Nucleus accumbens (tissue), 56 donors: Measurements from ENCODE around the gene NXT1.

Source experiments
- DNase-seq, 56 donors: peaks; one replicate each; lab custom pipeline; 2025; lab: John Stamatoyannopoulos, UW

The NXT1 gene

DNA sequence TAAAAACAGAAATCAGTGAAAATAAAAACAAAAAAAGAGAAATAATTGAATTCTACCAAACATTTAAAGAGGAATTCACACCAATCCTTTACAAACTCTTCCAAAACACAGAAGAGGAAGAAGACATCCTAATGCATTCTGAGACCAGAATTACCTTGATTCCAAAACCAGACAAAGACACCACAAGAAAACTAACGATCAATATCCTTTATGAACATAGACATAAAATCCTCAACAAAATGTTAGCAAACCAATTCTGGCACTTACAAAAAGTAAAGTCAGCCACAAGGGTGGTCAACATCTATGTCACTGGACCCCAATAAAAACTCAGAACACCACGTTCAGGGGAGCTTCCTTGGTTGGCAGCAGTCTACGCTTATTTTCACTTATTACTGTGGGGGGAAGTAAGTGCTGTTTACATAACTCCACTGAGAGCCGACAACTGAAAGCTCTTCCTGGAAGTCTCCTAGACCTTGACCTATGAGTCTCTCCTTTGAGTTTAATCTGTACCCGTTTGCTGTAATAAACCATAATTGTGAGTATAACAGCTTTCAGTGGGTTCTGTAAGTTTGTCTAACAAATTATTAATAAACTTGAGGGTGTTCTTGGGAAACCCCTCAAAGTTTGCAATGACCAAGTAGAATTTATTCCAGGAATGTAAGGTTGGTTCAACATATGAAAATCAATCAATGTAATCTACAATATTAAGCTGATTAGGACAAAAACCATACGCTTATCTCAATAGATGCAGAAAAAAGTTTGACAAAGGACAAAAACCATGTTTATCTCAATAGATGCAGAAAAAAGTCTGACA is 35.9 kb downstream of the NXT1 start:
- DNase-seq, result no peak

DNA sequence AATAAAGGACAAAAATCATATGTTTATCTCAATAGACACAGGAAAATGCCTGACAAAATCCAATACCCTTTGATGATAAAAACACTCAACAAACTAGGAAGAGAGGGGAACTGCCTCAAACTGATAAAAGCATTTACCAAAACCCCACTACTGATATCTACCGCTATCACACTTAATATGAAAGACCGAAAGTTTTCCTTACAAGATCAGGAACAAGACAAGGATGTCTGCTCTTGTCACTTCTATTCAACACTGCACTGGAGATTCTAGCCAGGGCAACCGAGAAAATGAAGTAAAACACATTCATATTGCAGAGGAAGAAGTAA is 36.5 kb downstream of the NXT1 start:
- no peak for DNase-seq

DNA sequence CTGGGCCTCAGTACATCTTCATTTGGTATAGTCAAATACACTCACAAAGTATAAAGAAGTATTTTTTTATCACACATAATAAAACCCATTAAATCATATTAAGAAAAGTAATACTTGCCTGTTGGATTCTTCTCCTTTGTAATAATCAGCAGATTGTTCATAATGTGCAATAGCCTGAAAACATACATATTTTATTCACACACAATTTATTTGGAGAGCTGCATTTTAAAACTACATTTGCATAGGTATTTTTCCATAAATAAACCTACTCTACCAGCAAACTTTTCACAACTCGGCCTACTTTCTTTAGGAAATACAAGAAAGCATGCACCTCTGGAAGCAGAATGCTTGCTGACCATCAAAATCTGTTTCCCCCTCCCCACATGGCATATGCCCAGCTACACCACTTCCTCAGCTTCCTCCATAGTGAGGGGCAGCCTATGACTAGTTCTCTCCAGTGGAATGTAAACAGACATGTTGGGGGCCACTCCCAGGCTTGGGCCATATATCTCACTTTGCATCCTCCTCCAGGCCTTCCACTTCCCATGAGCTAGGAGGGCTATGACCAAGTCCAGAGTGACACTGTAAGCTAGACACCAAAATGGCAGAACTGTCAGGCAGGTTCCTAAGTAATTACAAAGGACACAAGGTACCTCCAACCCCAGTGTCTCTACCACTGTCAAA is 39.6 kb downstream of the NXT1 start:
- DNase-seq, result no peak

DNA sequence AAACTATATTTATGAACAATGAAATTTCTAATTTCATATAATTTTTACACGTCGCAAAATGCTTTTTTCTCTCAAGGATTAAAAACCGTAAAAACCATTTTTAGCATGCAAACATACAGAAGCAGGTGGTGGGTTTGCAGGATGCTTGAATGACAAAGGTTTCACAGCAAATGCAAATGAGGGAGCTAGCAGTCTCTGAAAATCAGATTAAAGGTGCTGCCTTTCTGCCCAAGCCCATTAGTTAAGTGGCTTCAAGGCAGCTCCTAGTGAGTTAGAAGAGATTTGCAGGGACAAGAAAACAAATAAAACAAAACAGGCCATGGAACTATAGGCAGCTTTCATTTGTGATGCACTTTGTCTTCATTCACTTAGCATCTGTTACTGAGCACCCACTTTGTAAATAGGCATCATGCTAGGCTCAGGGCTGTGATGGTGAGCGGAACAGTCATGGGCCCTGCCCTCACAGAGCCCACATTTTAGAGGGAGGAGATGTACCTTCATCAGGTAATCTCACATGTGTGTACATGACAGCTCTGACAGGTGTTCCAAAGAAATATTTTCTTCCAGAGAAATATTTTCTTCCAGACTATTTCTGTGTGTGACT is 41.2 kb downstream of the NXT1 start:
- DNase-seq, result no peak

DNA sequence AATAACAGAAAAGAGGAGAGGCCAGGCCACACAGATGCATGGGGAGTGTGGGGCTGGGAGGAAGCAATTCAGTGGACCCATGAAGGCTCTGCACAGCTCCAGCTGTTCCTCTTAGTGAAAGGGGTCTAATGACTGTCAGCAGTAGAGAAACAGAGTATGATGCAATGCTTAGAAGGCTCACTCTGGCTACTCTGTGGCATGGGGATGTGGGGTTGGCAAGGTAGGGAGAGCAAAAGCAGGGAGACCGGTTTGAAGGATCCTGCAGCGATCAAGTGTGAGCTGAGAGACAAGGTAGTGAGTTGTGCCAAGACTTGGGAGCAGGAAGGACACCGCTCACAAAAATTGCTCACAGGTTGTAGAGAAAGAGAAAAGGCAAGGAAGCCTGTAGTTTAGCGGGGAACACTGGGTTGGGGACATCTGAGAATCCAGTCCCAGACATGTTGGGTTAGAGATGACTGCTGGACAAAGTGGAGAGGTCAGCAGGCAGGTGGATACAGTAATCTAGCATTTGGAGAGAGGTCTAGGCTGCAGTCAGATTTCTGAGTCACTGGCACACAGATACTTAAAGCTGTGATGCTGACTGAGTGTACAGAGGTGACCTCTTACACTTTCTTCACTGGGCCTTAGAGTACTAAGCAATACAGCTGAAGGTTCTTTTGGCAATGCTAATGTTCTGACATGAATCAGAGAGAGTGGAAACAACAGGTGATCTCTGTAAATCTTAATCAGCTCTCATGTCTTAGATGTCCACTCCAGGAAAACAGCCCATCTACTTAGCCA is 43.6 kb downstream of the NXT1 start:
- no peak for DNase-seq

DNA sequence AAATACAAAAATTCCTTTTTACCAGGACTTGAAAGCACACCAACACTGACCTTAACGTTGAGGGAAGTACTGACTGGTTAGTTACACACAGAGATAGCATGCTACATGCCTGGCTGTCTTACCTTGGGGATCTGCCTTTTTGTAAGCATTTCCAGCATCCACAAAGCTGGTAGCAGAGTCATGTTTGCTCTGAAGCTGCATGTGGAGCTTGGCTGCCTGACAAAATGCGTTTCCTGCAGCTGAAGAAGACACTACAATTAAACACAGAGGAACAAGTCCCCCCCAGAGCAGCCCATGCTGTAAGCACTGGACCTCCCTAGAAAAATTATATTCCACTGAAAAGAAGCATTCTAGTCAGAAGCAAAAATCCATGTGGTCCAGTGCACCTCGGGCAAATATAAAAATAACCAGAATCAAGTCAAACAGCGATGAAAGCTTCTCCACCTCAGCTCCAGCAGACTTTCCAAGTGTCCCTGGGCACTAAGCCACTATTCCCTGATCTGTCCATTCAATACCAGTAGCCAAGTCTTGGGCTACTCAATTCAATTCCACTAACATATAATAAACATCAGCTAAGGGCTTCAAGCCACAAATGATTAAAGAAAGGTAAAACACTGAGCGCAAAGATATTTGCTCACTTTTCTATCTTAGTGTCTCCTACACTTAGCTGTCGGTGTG is 46.5 kb downstream of the NXT1 start:
- DNase-seq, result no peak

DNA sequence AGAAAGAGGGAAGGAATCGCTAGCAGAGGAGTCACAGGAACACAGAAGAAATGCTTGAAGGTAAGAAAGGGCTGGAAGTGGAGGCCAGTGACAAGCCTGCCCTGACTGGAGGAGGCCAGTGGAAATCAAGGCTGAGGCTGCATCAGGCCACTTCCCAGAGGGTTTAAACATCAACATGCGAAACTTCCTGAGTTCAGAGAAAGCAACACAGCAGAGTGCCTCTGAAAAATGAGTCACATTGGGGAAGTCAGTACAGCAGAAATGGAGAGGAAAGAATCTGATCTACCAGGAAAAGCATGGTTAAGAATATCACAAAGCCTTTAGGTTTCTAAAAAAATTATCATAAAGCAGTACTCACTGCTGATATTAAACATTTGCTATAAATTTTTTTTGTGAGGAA is 47.4 kb downstream of the NXT1 start:
- DNase-seq, result no peak

DNA sequence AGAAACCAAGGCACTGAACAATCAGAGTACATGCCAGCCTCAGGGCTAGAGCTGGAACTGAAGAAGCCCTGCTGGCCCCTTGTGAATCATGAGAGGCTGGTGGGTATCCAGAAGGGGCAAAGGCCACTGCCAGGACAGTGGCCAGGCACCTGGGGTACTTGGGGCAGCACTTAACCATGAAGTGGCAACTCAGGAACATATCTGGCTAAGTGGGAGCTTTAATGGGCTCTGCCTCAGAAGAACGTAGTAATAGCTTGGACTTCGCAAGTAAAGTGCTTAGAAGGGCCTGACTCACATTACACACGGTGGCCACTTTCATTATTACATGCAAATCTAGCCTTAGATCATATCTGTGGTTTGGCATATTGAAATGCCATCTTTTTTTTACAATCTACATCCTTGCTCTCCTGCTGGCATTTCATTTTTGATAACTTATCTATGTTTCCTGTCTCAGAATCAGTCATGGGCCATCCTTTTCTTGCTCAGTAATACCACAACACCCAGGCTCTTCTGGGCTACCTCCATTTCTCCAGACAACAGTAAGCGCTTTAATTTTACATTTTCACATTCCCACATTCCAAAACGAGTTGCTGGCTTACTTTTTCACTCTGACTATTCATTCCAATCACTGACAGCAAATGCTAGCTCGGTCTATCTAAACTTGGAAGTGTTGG is 49.1 kb downstream of the NXT1 start:
- no peak for DNase-seq

DNA sequence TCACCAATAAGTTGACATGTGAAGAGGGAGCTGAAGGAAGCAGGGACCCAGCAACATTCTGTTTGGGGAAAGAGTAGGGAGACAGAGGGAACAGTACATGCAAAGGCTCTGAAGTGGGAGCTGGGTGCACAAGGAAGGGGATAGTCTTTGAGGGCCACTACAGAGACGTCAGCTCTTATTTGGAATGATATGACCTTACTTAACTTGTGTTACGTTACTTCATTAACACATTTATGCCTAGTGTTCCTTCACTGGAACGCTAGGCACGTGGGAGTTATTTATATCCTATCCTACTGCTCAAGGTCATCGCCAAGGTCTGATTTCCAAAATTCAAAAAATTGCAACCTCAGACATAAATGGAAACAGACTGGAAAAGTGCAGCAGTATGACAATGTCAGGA is 50.5 kb downstream of the NXT1 start:
- DNase-seq, result no peak

DNA sequence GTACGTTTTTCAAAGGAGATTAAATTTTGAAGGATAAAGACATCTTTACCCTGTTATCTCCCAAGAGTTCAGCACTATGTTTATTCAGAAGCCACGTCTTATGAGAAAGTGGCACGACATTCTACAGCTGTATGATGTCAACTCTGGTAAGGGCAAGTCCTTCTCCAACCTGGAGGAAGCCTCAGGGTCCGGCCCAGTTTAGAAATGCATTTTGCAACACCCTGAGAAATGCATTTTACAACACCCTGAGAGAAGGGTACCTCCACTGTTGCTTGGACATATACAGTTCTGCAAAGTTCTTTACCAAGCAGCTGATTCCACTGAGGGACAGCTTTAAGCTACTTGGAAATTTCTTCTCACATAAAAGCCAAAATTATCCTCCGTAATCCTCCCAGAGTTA is 53.2 kb downstream of the NXT1 start:
- DNase-seq, result no peak

DNA sequence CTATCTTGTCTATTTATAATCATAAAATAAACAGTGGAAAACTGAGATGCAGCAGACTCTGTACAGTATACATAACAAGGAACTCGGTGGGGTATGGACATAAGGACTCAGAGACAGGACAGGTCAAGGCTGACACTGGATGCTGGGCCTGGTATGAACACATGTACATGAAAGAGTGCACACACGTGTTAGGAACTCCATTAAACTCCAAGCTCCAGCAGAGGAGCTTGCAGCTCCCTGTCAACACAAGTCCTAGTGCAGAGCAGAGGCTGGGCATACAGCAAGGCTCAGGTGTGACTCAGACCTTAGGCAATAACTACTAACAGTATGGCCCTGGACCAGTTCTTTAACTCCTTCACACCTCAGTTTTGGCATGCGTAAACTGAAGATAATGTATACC is 53.6 kb downstream of the NXT1 start:
- DNase-seq, result no peak
